Neural cell (in vitro differentiated cells): ENCODE measurements around the gene SLC4A4.

Experiments used
- CTCF ChIP-seq: fragments of 450-650 bp; IDR thresholded peaks from 2 replicates; pipeline ENCODE4 v1.5.1; 2014; ENCODE audit warnings: antibody characterized with exemption, mild to moderate bottlenecking, moderate library complexity; ENCODE audit not compliant: poor library complexity, severe bottlenecking
- EP300 ChIP-seq: fragments of 450-650 bp; conservative IDR thresholded peaks from 2 replicates; pipeline ENCODE4 v1.6.1; 2014; ENCODE audit warnings: antibody characterized with exemption, mild to moderate bottlenecking, moderate library complexity; ENCODE audit not compliant: poor library complexity, severe bottlenecking
- EZH2 ChIP-seq: fragments of 200-600, 300-800 bp; shearing (Covaris generic), sonication (generic); IDR thresholded peaks from 2 replicates; pipeline ENCODE4 v1.6.1; 2014; ENCODE audit warnings: antibody characterized with exemption, low read length, borderline replicate concordance, mild to moderate bottlenecking; ENCODE audit not compliant: insufficient read depth, poor library complexity, severe bottlenecking
- MXI1 ChIP-seq: fragments of 450-650 bp; conservative IDR thresholded peaks from 2 replicates; pipeline ENCODE4 v1.6.1; 2014; ENCODE audit warnings: antibody characterized with exemption, mild to moderate bottlenecking; ENCODE audit not compliant: poor library complexity, severe bottlenecking
- POLR2AphosphoS5 ChIP-seq: IDR thresholded peaks from 2 replicates; pipeline ENCODE4 v1.6.1; 2012
- RAD21 ChIP-seq: fragments of 450-650 bp; conservative IDR thresholded peaks from 2 replicates; pipeline ENCODE4 v1.6.1; 2014; ENCODE audit warnings: antibody characterized with exemption, mild to moderate bottlenecking, moderate library complexity
- SMC3 ChIP-seq: fragments of 450-650 bp; conservative IDR thresholded peaks from 2 replicates; pipeline ENCODE4 v1.6.1; 2014; ENCODE audit warnings: antibody characterized with exemption, mild to moderate bottlenecking, moderate library complexity; ENCODE audit not compliant: poor library complexity
- TAF1 ChIP-seq: IDR thresholded peaks from 2 replicates; pipeline ENCODE4 v1.6.1; 2012; ENCODE audit warnings: low read depth

GRCh38 chr4:71355045-71355444, 16.2 kb downstream of the SLC4A4 start:
- no peak for TF ChIP-seq POLR2AphosphoS5
- TF ChIP-seq CTCF, result no peak
- TF ChIP-seq SMC3, result no peak
- no peak for TF ChIP-seq EZH2
- no peak for TF ChIP-seq EP300
- TF ChIP-seq MXI1, result no peak
- TF ChIP-seq RAD21, result no peak
- TF ChIP-seq TAF1, result no peak
